CD4-positive, alpha-beta T cell treated with Interleukin-21 for 1 hour (primary cell): ENCODE measurements around the gene SLC35A1.
"Not testable (repeated sequence)": the region's sequence is repeated elsewhere in the genome, so short reads cannot be mapped to it uniquely, and the experiment has no call there.

Source experiments
- DNase-seq: peaks from one replicate; pipeline ENCODE4 v3.0.0-alpha.2; 2020

SLC35A1 gene

GRCh38 chr6:87472525-87473418 is at the start of gene SLC35A1:
Gene SLC35A1, plus strand, starts transcription at chr6:87472974. Its CDS starts 30 bp downstream, at chr6:87473004.
- DNase-seq = peak; percentile 86

- no peak for DNase-seq
Observed at GRCh38 chr6:87426789-87427188, 46.0 kb upstream of the SLC35A1 start.

- DNase-seq = no peak
Observed at GRCh38 chr6:87430499-87430898, 42.3 kb upstream of the SLC35A1 start.

GRCh38 chr6:87431263-87431662 is 41.5 kb upstream of the SLC35A1 start:
- DNase-seq = no peak

- DNase-seq = peak; percentile 41
Observed at GRCh38 chr6:87436435-87436834, 36.3 kb upstream of the SLC35A1 start.

- DNase-seq = no peak
Observed at GRCh38 chr6:87441711-87442110, 31.1 kb upstream of the SLC35A1 start.

- DNase-seq = no peak
Observed at GRCh38 chr6:87444362-87444761, 28.4 kb upstream of the SLC35A1 start.

GRCh38 chr6:87465051-87465450 is 7.7 kb upstream of the SLC35A1 start:
- no peak for DNase-seq

- DNase-seq = no peak
Observed at GRCh38 chr6:87473419-87473903, 687 bp downstream of the SLC35A1 start.

GRCh38 chr6:87481931-87482330 is 9.2 kb downstream of the SLC35A1 start:
- DNase-seq = no peak

- no peak for DNase-seq
Observed at GRCh38 chr6:87482366-87482765, 9.6 kb downstream of the SLC35A1 start.

GRCh38 chr6:87483929-87484328 is 11.2 kb downstream of the SLC35A1 start:
- DNase-seq = peak; percentile 6

GRCh38 chr6:87484491-87484890 is 11.7 kb downstream of the SLC35A1 start:
- DNase-seq = no peak

GRCh38 chr6:87487555-87487954 is 14.8 kb downstream of the SLC35A1 start:
- DNase-seq = no peak

GRCh38 chr6:87489326-87489725 is 16.6 kb downstream of the SLC35A1 start:
- DNase-seq = not testable (repeated sequence)

GRCh38 chr6:87494761-87495422 is 22.1 kb downstream of the SLC35A1 start:
- DNase-seq = no peak

- no peak for DNase-seq
Observed at GRCh38 chr6:87498048-87498447, 25.3 kb downstream of the SLC35A1 start.

GRCh38 chr6:87501809-87502572 is 29.2 kb downstream of the SLC35A1 start:
- no peak for DNase-seq

GRCh38 chr6:87504441-87504840 is 31.7 kb downstream of the SLC35A1 start:
- DNase-seq = no peak

GRCh38 chr6:87514831-87515230 is 42.1 kb downstream of the SLC35A1 start:
- DNase-seq = no peak

GRCh38 chr6:87518453-87518852 is 45.7 kb downstream of the SLC35A1 start:
- DNase-seq = no peak

- DNase-seq = no peak
Observed at GRCh38 chr6:87522686-87523085, 49.9 kb downstream of the SLC35A1 start.

- no peak for DNase-seq
Observed at GRCh38 chr6:87529221-87529620, 56.4 kb downstream of the SLC35A1 start.
